Erythroblast (primary cell): ENCODE measurements around the gene SDK2.

Experiments used
- GATA1 ChIP-seq: IDR thresholded peaks from 2 replicates; pipeline ENCODE4 v1.6.1; 2011; ENCODE audit warnings: low read depth, mild to moderate bottlenecking, control low read depth, low read length, moderate library complexity
- POLR2A ChIP-seq: IDR thresholded peaks from 2 replicates; pipeline ENCODE4 v1.6.1; 2011; ENCODE audit warnings: mild to moderate bottlenecking, low read length

GRCh38 chr17:73609758-73610157 is 34.5 kb downstream of the SDK2 start:
- no peak for TF ChIP-seq POLR2A
- no peak for TF ChIP-seq GATA1
